Caco-2 (cell line): ENCODE data around the gene PCDHB1. TPM values are rescaled to one million over a fixed set of nuclear protein-coding genes. Genes with fewer than 3 reads are reported as not detected.

ENCODE experiments used
- BruUV-seq: library from RNA; stranded (reverse); fragments of 400-500 nt; replicated peaks from 2 replicates; lab custom pipeline; 2021; lab: Mats Ljungman, UMichigan
- CTCF ChIA-PET: fragments of 300-600 bp; sonication (Branson Sonifier 250); formaldehyde crosslinking; loops from one replicate; lab custom pipeline; 2022; ENCODE audit warnings: antibody characterized with exemption; lab: Charles Lee
- POLR2A ChIA-PET: fragments of 300-600 bp; sonication (Branson Sonifier 250); formaldehyde crosslinking; loops from one replicate; lab custom pipeline; 2022; ENCODE audit warnings: antibody characterized with exemption; lab: Charles Lee
- DNase-seq, 2 experiments: peaks; one replicate each; pipeline versions ENCODE4 v3.0.0 to v3.0.0-alpha.2; 2020 to 2022
- H3K27me3 ChIP-seq: replicated peaks from 2 replicates; pipeline ENCODE4 v1.6.0; 2011; ENCODE audit warnings: low read length; ENCODE audit not compliant: control insufficient read depth, insufficient read depth
- H3K36me3 ChIP-seq: 2 replicates; pipeline ENCODE4 v1.5.1; 2011; ENCODE audit warnings: low read length; ENCODE audit not compliant: control insufficient read depth, insufficient read depth
- H3K4me1 ChIP-seq: fragments of 250-450 bp; sonication (Bioruptor Pico); 2 replicates; pipeline ENCODE4 v1.5.1; 2020; ENCODE audit warnings: mild to moderate bottlenecking
- H3K4me3 ChIP-seq: 2 replicates; pipeline ENCODE4 v1.5.1; 2011; ENCODE audit warnings: low read depth, mild to moderate bottlenecking, control low read depth, low read length
- H3K9me3 ChIP-seq: fragments of 250-450 bp; sonication (Bioruptor Pico); 2 replicates; pipeline ENCODE4 v1.5.1; 2020; ENCODE audit warnings: mild to moderate bottlenecking, moderate library complexity
- H3K27ac Mint-ChIP-seq: one replicate; pipeline ENCODE4 v1.8.0; 2022; ENCODE audit warnings: mixed read lengths; ENCODE audit not compliant: unreplicated experiment
- H3K27me3 Mint-ChIP-seq: one replicate; pipeline ENCODE4 v1.8.0; 2022; ENCODE audit warnings: mixed read lengths; ENCODE audit not compliant: insufficient read depth, unreplicated experiment
- H3K36me3 Mint-ChIP-seq: one replicate; pipeline ENCODE4 v1.8.0; 2022; ENCODE audit warnings: mild to moderate bottlenecking, mixed read lengths; ENCODE audit not compliant: insufficient read depth, unreplicated experiment
- H3K4me1 Mint-ChIP-seq: one replicate; pipeline ENCODE4 v1.8.0; 2022; ENCODE audit warnings: low read depth, mixed read lengths; ENCODE audit not compliant: unreplicated experiment
- H3K4me3 Mint-ChIP-seq: one replicate; pipeline ENCODE4 v1.8.0; 2022; ENCODE audit warnings: mild to moderate bottlenecking, moderate library complexity, mixed read lengths; ENCODE audit not compliant: unreplicated experiment
- H3K9me3 Mint-ChIP-seq: one replicate; pipeline ENCODE4 v1.8.0; 2022; ENCODE audit warnings: mixed read lengths; ENCODE audit not compliant: unreplicated experiment
- intact Hi-C: fragments of 100-400 bp; cut with micrococcal nuclease; formaldehyde crosslinking; loops from one replicate; pipeline ENCODE4 v1.10.0; 2022; ENCODE audit not compliant: unreplicated experiment
- total RNA-seq: library from RNA; stranded (reverse); gene quantifications from 2 replicates; pipeline ENCODE4 v1.2.3, GENCODE V29; 2022
- TF ChIP-seq, protein P1 (sequence below), 2 experiments: fragments of 200-600 bp in 1 of 2; IDR thresholded peaks; 1 replicate in 1 of 2; 2 replicates in 1 of 2; pipeline versions ENCODE4 v1.5.1 to v1.8.0; 2011 to 2022; ENCODE audit warnings: antibody characterized with exemption in 1 of 2, control low read depth in 1 of 2, inconsistent platforms in 1 of 2, low read depth in 1 of 2, low read length in 1 of 2, mild to moderate bottlenecking in 1 of 2, moderate library complexity in 1 of 2; ENCODE audit not compliant: insufficient read depth in 1 of 2, severe bottlenecking in 1 of 2, unreplicated experiment in 1 of 2

Gene PCDHB1
- total RNA-seq, 1 experiment from 2014 or later, result not detected

DNA sequence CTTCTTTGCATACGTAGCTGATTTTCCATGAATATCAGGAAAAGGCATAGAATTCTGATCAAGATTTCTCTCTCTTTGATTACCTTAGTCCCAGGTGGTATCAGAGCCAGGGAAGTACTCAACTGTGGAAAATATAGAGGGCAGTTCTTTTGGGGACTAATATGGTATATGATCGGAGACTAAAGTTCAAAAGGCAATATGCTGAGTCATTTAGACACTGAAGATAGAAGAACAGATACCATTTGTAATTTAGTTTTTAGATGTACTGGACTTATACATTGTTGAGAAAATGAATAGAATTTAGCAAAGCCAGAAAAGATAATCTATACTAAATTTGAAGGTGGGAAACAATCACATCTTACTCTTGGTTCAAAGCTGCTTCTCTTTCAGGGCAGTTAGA is 54.2 kb downstream of the PCDHB1 start:
- no peaks in the 10 kb centered on the region for H3K27me3 ChIP-seq
- no peaks in the 10 kb centered on the region for H3K36me3 ChIP-seq
- intact Hi-C loops, result no loop called here
- Mint-ChIP-seq H3K27ac (no peak overlapping the region), H3K36me3 (no peaks in the 10 kb centered on the region), H3K9me3 (peaks cover 15% of the 10 kb centered on the region), H3K4me3 (no peak overlapping the region), H3K4me1 (no peaks in the 10 kb centered on the region), H3K27me3 (no peaks in the 10 kb centered on the region)
- POLR2A ChIA-PET, result no interaction called here
- no TSS peak for BruUV-seq
- DNase-seq, result no peak
- TF ChIP-seq, protein P1, sequence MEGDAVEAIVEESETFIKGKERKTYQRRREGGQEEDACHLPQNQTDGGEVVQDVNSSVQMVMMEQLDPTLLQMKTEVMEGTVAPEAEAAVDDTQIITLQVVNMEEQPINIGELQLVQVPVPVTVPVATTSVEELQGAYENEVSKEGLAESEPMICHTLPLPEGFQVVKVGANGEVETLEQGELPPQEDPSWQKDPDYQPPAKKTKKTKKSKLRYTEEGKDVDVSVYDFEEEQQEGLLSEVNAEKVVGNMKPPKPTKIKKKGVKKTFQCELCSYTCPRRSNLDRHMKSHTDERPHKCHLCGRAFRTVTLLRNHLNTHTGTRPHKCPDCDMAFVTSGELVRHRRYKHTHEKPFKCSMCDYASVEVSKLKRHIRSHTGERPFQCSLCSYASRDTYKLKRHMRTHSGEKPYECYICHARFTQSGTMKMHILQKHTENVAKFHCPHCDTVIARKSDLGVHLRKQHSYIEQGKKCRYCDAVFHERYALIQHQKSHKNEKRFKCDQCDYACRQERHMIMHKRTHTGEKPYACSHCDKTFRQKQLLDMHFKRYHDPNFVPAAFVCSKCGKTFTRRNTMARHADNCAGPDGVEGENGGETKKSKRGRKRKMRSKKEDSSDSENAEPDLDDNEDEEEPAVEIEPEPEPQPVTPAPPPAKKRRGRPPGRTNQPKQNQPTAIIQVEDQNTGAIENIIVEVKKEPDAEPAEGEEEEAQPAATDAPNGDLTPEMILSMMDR (IDR thresholded peaks at IDR 0.05; ENCODE audit: insufficient read depth in 1 of 2, low read depth in 1 of 2, low read length in 1 of 2, severe bottlenecking in 1 of 2, unreplicated experiment in 1 of 2), result no peak
- no peaks in the 10 kb centered on the region for H3K4me1 ChIP-seq
- no peak overlapping the region for H3K4me3 ChIP-seq
- H3K9me3 ChIP-seq, result no peaks in the 10 kb centered on the region
- CTCF ChIA-PET, result no interaction called here

Other genes starting within 250 kb of the PCDHB1 start
- gene PCDHA4, start 244.3 kb upstream of the PCDHB1 start, total RNA-seq, result 0.07 TPM in 1 of 2 replicates, not detected in the other
- gene PCDHA5, start 229.8 kb upstream of the PCDHB1 start, total RNA-seq, result not detected in 2 replicates
- 0.09 TPM in 1 of 2 replicates, not detected in the other for gene PCDHA6, start 223.4 kb upstream of the PCDHB1 start, total RNA-seq
- gene PCDHA7, start 217.1 kb upstream of the PCDHB1 start, total RNA-seq, result not detected in 2 replicates
- not detected in 2 replicates for gene PCDHA8, start 210.2 kb upstream of the PCDHB1 start, total RNA-seq
- gene PCDHA9, start 203.0 kb upstream of the PCDHB1 start, total RNA-seq, result not detected in 2 replicates
- 0.02 and 0.07 TPM in 2 replicates for gene PCDHA10, start 195.5 kb upstream of the PCDHB1 start, total RNA-seq
- not detected in 2 replicates for gene PCDHA11, start 182.4 kb upstream of the PCDHB1 start, total RNA-seq
- not detected in 2 replicates for gene PCDHA12, start 176.1 kb upstream of the PCDHB1 start, total RNA-seq
- not detected in 2 replicates for gene PCDHA13, start 169.2 kb upstream of the PCDHB1 start, total RNA-seq
- gene PCDHAC1, start 125.1 kb upstream of the PCDHB1 start, total RNA-seq, result not detected in 2 replicates
- gene PCDHAC2, start 84.9 kb upstream of the PCDHB1 start, total RNA-seq, result not detected in 2 replicates
- gene PCDHB2, start 43.2 kb downstream of the PCDHB1 start, total RNA-seq, result 0.20 and 0.21 TPM in 2 replicates
- not detected in 2 replicates for gene PCDHB3, start 49.1 kb downstream of the PCDHB1 start, total RNA-seq
- gene PCDHB4, start 70.4 kb downstream of the PCDHB1 start, total RNA-seq, result not detected in 2 replicates
- not detected in 2 replicates for gene PCDHB5, start 83.8 kb downstream of the PCDHB1 start, total RNA-seq
- not detected in 2 replicates for gene PCDHB6, start 98.7 kb downstream of the PCDHB1 start, total RNA-seq
- not detected in 2 replicates for gene PCDHB7, start 121.3 kb downstream of the PCDHB1 start, total RNA-seq
- not detected in 2 replicates for gene PCDHB8, start 126.4 kb downstream of the PCDHB1 start, total RNA-seq
- gene PCDHB16, start 131.0 kb downstream of the PCDHB1 start, total RNA-seq, result 0.07 TPM in 1 of 2 replicates, not detected in the other
- gene PCDHB9, start 135.8 kb downstream of the PCDHB1 start, total RNA-seq, result not detected in 2 replicates
- gene PCDHB10, start 141.0 kb downstream of the PCDHB1 start, total RNA-seq, result 0.09 TPM in 1 of 2 replicates, not detected in the other
- gene PCDHB11, start 148.3 kb downstream of the PCDHB1 start, total RNA-seq, result 0.12 TPM in 1 of 2 replicates, not detected in the other
- gene PCDHB12, start 157.3 kb downstream of the PCDHB1 start, total RNA-seq, result 0.12 TPM in 1 of 2 replicates, not detected in the other
- 0.12 TPM in 1 of 2 replicates, not detected in the other for gene PCDHB13, start 162.5 kb downstream of the PCDHB1 start, total RNA-seq
- 0.41 and 0.44 TPM in 2 replicates for gene PCDHB14, start 172.0 kb downstream of the PCDHB1 start, total RNA-seq
- gene PCDHB15, start 194.0 kb downstream of the PCDHB1 start, total RNA-seq, result 0.21 TPM in 1 of 2 replicates, not detected in the other